ENCODE measurements around the gene TNFRSF8.

DNA sequence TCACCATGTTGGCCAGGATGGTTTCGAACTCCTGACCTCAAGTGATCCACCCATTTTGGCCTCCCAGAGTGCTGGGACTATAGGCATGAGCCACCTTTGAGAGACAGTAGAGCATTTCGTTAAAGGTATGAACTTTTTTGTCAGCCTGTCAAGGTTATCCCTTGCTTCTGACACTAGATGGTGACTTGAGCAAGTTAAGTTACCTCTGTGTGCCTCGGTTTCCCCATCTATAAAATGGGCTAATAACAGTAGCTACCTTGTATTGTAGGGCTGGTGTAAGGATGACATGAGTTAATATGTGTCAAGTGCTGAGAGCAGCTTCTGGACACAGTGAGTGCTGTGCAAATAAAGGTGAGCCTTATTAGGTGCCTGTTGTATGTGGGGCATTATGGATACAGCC, 8.8 kb downstream of the TNFRSF8 start:
- TF ChIP-seq, protein P1, sequence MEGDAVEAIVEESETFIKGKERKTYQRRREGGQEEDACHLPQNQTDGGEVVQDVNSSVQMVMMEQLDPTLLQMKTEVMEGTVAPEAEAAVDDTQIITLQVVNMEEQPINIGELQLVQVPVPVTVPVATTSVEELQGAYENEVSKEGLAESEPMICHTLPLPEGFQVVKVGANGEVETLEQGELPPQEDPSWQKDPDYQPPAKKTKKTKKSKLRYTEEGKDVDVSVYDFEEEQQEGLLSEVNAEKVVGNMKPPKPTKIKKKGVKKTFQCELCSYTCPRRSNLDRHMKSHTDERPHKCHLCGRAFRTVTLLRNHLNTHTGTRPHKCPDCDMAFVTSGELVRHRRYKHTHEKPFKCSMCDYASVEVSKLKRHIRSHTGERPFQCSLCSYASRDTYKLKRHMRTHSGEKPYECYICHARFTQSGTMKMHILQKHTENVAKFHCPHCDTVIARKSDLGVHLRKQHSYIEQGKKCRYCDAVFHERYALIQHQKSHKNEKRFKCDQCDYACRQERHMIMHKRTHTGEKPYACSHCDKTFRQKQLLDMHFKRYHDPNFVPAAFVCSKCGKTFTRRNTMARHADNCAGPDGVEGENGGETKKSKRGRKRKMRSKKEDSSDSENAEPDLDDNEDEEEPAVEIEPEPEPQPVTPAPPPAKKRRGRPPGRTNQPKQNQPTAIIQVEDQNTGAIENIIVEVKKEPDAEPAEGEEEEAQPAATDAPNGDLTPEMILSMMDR (IDR thresholded peaks at IDR 0.05; ENCODE audit: low read length): no peak
- TF ChIP-seq EZH2 (IDR thresholded peaks at IDR 0.05; ENCODE audit: borderline replicate concordance, low read length): no peak
